KBM-7 (cell line): ENCODE results near the gene TTC21A.

Experiments used
- DNase-seq: peaks from one replicate; pipeline ENCODE4 v3.0.0-alpha.2; 2015
- in situ Hi-C: fragments of 300-500 bp; cut with MboI; formaldehyde crosslinking; loops from 2 replicates; pipeline ENCODE4 v1.14.3; 2020; ENCODE audit warnings: low sequenced_read_pairs, low pct_unique_long_range_greater_than_20kb, mixed read lengths

The TTC21A gene

DNA sequence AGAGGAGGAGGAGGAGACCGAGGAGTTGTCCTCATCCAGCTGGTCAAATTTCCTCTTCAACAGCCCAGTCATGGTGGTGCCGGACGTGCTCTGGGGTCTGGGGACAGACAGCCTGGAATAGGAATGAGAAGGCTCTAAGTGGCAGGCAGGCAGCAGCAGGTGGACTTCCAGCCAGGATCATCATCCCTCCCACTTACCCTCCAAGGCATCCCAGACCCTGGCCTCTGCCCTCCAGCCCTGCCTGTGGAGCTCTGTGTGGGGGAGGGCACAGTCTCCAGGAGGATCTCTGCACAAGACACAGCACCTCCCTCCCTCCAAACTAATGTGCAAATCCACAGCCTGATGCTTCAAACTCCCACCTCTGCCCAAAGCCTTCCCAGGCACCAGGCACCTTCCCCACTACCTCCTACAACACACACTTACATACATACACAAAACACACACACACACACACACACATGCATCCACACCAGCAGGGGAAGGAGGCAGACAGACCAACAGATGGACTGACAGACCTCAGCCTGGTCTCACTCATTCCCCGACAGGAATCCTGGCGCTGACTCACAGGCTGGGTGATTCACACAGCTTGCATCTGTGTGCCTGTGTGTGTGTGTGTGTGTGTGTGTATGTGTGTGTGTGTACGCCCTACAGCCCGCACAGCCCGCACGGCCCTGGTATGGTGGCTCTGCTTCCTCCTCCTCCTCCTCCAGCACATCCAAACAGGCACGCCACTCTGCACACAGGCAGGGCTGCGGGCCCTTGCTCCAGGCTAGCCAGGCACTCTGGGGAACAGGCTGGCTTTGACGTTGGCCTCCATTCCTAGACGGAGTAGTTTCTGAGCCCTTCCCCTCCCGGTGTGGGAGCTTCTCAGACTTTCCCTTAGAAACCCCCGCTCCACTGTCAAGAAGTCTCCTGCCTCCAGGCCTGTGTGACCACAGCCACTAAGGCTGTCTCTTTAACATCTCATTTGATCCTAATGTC, 39.4 kb downstream of the TTC21A start:
- peak; percentile 90 for DNase-seq
- in situ Hi-C loops: no loop called here

DNA sequence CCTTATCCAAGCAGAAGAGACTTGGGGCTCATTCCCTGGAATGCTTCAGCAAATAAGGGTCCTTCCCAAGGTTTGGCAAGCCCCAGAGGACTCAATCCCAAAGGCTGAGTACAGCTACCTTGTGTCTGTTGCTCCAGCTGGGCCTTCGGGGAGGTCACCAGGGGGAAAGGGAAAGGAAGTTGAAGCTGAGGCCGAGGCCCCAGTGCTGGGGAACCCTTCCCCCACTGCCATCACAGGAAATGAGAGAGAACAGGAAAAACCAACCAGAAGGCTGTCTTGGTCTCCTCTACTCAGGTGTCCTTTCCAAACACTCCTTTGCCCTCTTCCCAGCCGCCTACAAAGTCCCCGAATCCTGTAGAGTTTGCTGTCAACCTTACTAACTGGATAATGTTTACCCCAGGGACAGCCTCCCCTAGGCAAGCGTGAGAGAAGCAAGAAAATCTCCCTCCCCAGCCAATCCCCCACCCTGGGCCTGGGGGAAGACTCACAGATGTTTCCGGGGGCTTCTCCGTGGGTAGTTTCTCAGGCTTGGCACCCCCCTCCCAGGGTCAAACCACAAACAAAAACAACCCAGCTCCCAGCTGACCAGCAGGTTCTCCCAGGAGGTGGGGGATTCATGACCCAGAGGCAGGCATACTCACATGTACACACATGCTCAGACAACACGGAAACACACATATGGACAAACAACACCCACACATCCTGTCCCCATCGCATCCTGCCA, 40.4 kb downstream of the TTC21A start:
- peak; percentile 94 for DNase-seq
- in situ Hi-C loops: no loop called here

- in situ Hi-C loops: no loop called here
- peak; percentile 88 for DNase-seq
Observed at GRCh38 chr3:39148435-39149058, 41.1 kb downstream of the TTC21A start.

- in situ Hi-C loops: no loop called here
Observed at GRCh38 chr3:39149059-39149455, 41.6 kb downstream of the TTC21A start.

DNA sequence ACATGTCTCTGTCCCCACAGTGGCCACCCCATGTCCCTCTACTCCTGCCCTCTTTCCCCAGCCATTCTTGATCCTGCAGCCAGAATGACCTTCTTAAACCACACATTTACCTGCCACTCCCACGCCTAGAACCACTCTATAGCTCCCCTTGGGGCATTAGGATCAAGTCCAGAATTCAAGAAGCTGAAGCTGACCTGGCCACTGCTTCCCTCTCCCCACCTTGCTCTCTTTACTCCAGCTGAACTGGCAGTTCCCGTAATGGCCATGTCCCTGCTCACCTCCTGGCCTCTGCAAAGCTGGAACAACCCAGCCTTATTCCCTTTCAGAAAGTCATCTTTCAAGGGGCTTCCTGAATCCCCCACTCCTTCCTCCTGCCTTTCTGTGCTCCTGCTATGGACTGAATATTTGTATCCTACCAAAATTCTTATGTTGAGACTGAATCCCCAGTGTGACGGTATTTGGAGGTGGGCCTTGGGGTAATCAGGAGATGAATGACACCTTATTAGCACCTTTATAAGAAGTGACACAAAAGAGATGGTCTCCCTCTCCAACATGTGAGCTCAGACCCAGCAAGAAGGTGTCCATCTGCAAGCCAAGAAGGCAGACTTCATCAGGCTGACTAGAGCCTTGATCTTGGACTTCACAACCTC, 42.1 kb downstream of the TTC21A start:
- no peak for DNase-seq
- in situ Hi-C loops: no loop called here

More at GRCh38 chr3:39149059-39149455, 41.6 kb downstream of the TTC21A start:
- no peak for DNase-seq

DNA sequence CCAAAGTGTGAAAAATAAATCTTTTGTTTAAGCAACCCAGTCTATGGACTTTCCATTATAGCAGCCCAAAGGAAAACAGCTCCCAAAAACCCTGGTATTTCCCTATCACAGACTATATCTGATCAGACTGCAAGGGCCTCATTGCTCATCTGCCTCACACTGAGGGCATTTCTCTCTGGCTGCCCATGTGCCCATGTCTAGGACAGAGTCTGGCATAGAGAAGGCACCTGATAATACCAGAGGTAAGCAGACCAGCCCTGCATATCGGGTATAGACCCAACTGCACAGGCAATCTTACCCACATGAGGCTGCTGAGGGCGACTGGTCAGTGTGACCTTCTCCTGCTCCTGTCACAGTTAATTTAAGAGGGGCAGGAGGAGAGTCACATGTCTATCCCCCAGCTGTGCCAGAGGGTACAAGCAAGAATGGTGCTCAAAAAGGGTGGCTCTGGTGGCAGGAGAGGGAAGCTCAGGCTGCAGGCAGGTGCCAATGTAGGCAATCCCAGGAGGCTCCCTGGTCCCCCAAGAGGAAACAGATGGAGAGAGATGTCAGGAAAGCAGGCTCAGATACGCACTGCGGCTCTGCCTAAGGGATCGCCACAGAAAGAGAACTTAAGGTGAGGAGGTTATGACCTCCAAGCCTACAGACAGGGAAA, 42.8 kb downstream of the TTC21A start:
- in situ Hi-C loops: no loop called here
- peak; percentile 48 for DNase-seq

- DNase-seq: peak; percentile 23
- in situ Hi-C loops: no loop called here
Observed at GRCh38 chr3:39150803-39151631, 43.5 kb downstream of the TTC21A start.

GRCh38 chr3:39153977-39154279, 46.4 kb downstream of the TTC21A start:
- no peak for DNase-seq
- in situ Hi-C loops: no loop called here

- DNase-seq: no peak
- in situ Hi-C loops: no loop called here
Observed at GRCh38 chr3:39154280-39155021, 47.0 kb downstream of the TTC21A start.

DNA sequence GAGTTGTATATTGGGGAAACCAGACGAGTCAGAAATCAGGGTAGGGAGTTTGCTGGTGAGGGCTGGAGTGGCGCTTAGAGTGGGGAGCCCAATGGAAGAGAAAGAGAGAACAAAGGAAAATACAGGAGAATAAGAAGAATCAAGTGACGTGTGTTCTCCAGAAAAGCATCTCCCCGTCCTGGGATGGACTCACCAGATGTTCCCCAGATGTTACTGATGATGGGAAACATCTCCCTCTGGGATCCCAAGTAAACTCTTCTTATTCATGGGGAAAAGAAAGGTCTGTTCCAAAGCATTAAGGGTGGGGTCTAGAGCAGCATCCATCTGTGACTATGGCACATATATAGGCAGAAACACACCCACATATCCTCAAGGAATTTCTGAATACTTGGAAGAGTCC, 48.9 kb downstream of the TTC21A start:
- in situ Hi-C loops: no loop called here
- no peak for DNase-seq

GRCh38 chr3:39157359-39157758, 49.9 kb downstream of the TTC21A start:
- DNase-seq: no peak
- in situ Hi-C loops: no loop called here

DNA sequence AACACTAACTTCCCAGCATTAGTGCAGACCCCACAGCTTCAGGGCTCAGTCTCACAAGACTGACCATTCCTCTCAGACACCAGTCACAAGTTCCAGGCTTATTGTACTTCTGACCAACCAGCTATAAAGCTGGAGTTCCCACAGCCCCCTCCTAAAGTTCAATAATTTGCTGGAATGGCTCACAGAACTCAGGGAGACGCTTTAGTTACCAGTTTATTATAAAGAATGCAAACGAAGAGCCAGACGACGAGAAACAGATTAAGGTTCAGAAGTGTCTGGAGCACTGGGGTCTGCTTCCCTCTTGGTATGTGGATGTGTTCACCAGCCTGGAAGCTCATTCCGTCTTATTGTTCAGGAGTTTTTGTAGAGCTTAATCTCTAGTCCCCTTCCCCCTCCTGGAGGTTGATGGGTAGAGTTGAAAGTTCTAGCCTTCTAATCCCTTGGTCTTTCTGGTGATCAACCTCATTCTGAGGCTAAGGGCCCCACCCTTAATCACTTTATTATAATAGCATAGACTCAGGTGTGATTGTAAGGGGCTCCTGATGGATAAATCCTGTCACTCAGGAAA, 50.8 kb downstream of the TTC21A start:
- in situ Hi-C loops: no loop called here
- DNase-seq: no peak

DNA sequence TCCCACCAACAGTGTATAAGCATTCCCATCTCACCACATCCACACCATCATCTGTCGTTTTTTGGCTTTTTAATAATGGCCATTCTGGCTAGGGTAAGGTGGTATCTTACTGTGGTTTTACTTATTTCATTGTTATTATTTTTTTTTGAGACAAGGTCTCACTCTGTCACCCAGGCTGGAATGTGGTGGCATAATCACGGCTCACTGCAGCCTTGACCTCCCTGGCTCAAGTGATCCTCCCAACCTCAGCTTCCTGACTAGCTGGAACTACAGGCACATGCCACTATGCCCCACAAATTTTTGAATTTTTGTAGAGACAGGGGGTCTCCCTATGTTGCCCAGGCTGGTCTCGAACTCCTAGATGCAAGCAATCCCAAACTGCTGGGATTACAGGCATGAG, 56.9 kb downstream of the TTC21A start:
- in situ Hi-C loops: no loop called here
- DNase-seq: no peak

- in situ Hi-C loops: no loop called here
Observed at GRCh38 chr3:39165518-39165917, 58.0 kb downstream of the TTC21A start.

DNA sequence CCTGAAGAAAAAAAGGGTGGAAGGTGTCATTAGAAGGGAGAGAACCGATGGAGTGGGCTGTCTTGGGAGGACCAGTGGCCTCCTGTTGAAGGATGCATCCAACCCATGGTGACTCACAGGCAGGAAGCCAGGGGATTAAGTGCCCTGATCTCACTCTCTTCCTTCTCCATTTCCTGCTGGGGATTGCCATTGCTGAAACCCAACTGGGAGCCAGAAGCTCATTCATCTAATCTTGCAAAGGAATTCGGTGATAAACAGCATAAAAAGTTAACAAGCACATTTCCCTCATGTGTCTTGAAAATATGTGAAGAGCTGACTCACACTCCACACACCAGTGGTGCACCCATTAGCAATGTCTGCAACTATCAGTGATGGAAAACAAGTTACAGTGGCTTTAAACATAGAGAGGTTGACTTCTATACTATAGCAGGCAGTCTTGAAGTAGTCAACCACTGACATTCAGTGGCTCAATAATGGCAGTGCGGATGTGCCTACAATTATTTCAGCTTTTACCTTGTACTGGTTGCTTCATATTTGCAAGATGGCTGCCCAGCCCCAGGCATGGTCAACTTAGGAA, 58.7 kb downstream of the TTC21A start:
- DNase-seq: peak; percentile 62
- in situ Hi-C loops: no loop called here

More at GRCh38 chr3:39165518-39165917, 58.0 kb downstream of the TTC21A start:
- DNase-seq: no peak

- DNase-seq: no peak
- in situ Hi-C loops: no loop called here
Observed at GRCh38 chr3:39166932-39167532, 59.6 kb downstream of the TTC21A start.
